Neural cell (in vitro differentiated cells): ENCODE results near the gene KCTD15. TPM values are rescaled to one million over a fixed set of nuclear protein-coding genes. Genes with fewer than 3 reads are reported as not detected.

Experiments used
- H2AFZ ChIP-seq: fragments of 200-600, 300-800 bp; sonication (generic), shearing (Covaris generic); 2 replicates; pipeline ENCODE4 v1.6.0; 2014; ENCODE audit warnings: low read depth, mild to moderate bottlenecking, antibody characterized with exemption, low read length, moderate library complexity
- H3F3A ChIP-seq: fragments of 200-600 bp; shearing (Covaris generic); 2 replicates; pipeline ENCODE4 v1.6.1; 2016; ENCODE audit warnings: mild to moderate bottlenecking, moderate library complexity, mixed read lengths, antibody characterized with exemption, low read length; ENCODE audit not compliant: insufficient read depth, poor library complexity, severe bottlenecking
- H3K27ac ChIP-seq: fragments of 200-600, 300-800 bp; sonication (generic), shearing (Covaris generic); 2 replicates; pipeline ENCODE4 v1.5.1; 2014; ENCODE audit warnings: mild to moderate bottlenecking, low read length, moderate library complexity
- H3K27me3 ChIP-seq: fragments of 300-800, 200-600 bp; sonication (generic), shearing (Covaris generic); 2 replicates; pipeline ENCODE4 v1.6.0; 2014; ENCODE audit warnings: mild to moderate bottlenecking, low read depth, low read length, moderate library complexity; ENCODE audit not compliant: insufficient read depth
- H3K36me3 ChIP-seq: fragments of 300-800, 200-600 bp; sonication (generic), shearing (Covaris generic); 2 replicates; pipeline ENCODE4 v1.5.1; 2014; ENCODE audit warnings: mild to moderate bottlenecking, antibody characterized with exemption, low read length, moderate library complexity; ENCODE audit not compliant: insufficient read depth
- H3K4me2 ChIP-seq: fragments of 300-800, 200-600 bp; sonication (generic), shearing (Covaris generic); 2 replicates; pipeline ENCODE4 v1.6.0; 2014; ENCODE audit warnings: mild to moderate bottlenecking, low read length
- H3K4me3 ChIP-seq: fragments of 300-800, 200-600 bp; sonication (generic), shearing (Covaris generic); 2 replicates; pipeline ENCODE4 v1.5.1; 2014; ENCODE audit warnings: mild to moderate bottlenecking, low read length, moderate library complexity
- H3K79me2 ChIP-seq: fragments of 200-600 bp; shearing (Covaris generic); replicated peaks from 2 replicates; pipeline ENCODE4 v1.6.0; 2014; ENCODE audit warnings: mild to moderate bottlenecking, low read length, moderate library complexity; ENCODE audit not compliant: insufficient read depth
- H3K9ac ChIP-seq: fragments of 300-800, 200-600 bp; sonication (generic), shearing (Covaris generic); 2 replicates; pipeline ENCODE4 v1.6.1; 2016; ENCODE audit warnings: mild to moderate bottlenecking, low read length, mixed read lengths
- H3K9me2 ChIP-seq: fragments of 200-600 bp; shearing (Covaris generic); 2 replicates; pipeline ENCODE4 v1.6.1; 2016; ENCODE audit warnings: mild to moderate bottlenecking, low read length, mixed read lengths; ENCODE audit not compliant: insufficient read depth
- H3K9me3 ChIP-seq: fragments of 200-600, 300-800 bp; sonication (generic), shearing (Covaris generic); 2 replicates; pipeline ENCODE4 v1.6.1; 2016; ENCODE audit warnings: mild to moderate bottlenecking, mixed run types, low read length, moderate library complexity, mixed read lengths
- H4K20me1 ChIP-seq: fragments of 200-600 bp; shearing (Covaris generic); 2 replicates; pipeline ENCODE4 v1.6.1; 2016; ENCODE audit warnings: mild to moderate bottlenecking, mixed run types; ENCODE audit not compliant: insufficient read depth
- EP300 ChIP-seq: fragments of 450-650 bp; conservative IDR thresholded peaks from 2 replicates; pipeline ENCODE4 v1.6.1; 2014; ENCODE audit warnings: antibody characterized with exemption, mild to moderate bottlenecking, moderate library complexity; ENCODE audit not compliant: poor library complexity, severe bottlenecking
- EZH2 ChIP-seq: fragments of 200-600, 300-800 bp; shearing (Covaris generic), sonication (generic); IDR thresholded peaks from 2 replicates; pipeline ENCODE4 v1.6.1; 2014; ENCODE audit warnings: antibody characterized with exemption, low read length, borderline replicate concordance, mild to moderate bottlenecking; ENCODE audit not compliant: insufficient read depth, poor library complexity, severe bottlenecking
- MXI1 ChIP-seq: fragments of 450-650 bp; conservative IDR thresholded peaks from 2 replicates; pipeline ENCODE4 v1.6.1; 2014; ENCODE audit warnings: antibody characterized with exemption, mild to moderate bottlenecking; ENCODE audit not compliant: poor library complexity, severe bottlenecking
- POLR2AphosphoS5 ChIP-seq: IDR thresholded peaks from 2 replicates; pipeline ENCODE4 v1.6.1; 2012
- RAD21 ChIP-seq: fragments of 450-650 bp; conservative IDR thresholded peaks from 2 replicates; pipeline ENCODE4 v1.6.1; 2014; ENCODE audit warnings: antibody characterized with exemption, mild to moderate bottlenecking, moderate library complexity
- SMC3 ChIP-seq: fragments of 450-650 bp; conservative IDR thresholded peaks from 2 replicates; pipeline ENCODE4 v1.6.1; 2014; ENCODE audit warnings: antibody characterized with exemption, mild to moderate bottlenecking, moderate library complexity; ENCODE audit not compliant: poor library complexity
- TAF1 ChIP-seq: IDR thresholded peaks from 2 replicates; pipeline ENCODE4 v1.6.1; 2012; ENCODE audit warnings: low read depth
- polyA plus RNA-seq: library from polyadenylated mRNA; depleted of rRNA; stranded (reverse); fragments of >200 nt; gene quantifications from 2 replicates; pipeline ENCODE4 v1.2.3, GENCODE V29; 2014
- TF ChIP-seq, protein P1 (sequence below): fragments of 450-650 bp; IDR thresholded peaks from 2 replicates; pipeline ENCODE4 v1.5.1; 2014; ENCODE audit warnings: antibody characterized with exemption, mild to moderate bottlenecking, moderate library complexity; ENCODE audit not compliant: poor library complexity, severe bottlenecking
- TF ChIP-seq, protein P2 (sequence below): IDR thresholded peaks from 2 replicates; pipeline ENCODE4 v1.6.1; 2012; ENCODE audit warnings: borderline replicate concordance

The KCTD15 gene
- polyA plus RNA-seq, 1 donor from 2014 or later = 67.9 TPM

DNA sequence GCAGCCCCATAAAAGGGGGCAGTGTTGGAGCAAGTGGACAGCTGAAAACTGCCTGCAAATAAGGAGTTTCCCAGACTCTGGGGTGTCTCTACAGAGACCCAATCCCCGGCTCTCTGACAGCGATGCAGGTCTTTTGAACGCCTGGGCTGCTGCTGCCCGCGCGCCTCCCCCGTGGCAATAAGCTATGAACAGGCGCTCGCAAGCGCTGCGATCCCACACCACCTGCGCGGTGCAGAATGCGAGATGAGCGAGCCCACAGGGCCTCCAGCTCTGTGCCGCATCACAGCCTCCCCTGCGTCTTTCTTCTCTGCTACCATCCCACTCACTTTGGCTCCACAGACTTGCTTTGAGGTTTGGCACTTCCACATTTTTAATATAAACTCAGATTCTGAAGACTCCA, 62.3 kb downstream of the KCTD15 start:
- H3K4me3 ChIP-seq = no peak overlapping the region
- no peaks in the 10 kb centered on the region for H3K9me2 ChIP-seq
- no peak overlapping the region for H2AFZ ChIP-seq
- no peak for TF ChIP-seq EZH2
- no peak for TF ChIP-seq RAD21
- no peak for TF ChIP-seq POLR2AphosphoS5
- TF ChIP-seq TAF1 = no peak
- TF ChIP-seq EP300 = no peak
- TF ChIP-seq, protein P1, sequence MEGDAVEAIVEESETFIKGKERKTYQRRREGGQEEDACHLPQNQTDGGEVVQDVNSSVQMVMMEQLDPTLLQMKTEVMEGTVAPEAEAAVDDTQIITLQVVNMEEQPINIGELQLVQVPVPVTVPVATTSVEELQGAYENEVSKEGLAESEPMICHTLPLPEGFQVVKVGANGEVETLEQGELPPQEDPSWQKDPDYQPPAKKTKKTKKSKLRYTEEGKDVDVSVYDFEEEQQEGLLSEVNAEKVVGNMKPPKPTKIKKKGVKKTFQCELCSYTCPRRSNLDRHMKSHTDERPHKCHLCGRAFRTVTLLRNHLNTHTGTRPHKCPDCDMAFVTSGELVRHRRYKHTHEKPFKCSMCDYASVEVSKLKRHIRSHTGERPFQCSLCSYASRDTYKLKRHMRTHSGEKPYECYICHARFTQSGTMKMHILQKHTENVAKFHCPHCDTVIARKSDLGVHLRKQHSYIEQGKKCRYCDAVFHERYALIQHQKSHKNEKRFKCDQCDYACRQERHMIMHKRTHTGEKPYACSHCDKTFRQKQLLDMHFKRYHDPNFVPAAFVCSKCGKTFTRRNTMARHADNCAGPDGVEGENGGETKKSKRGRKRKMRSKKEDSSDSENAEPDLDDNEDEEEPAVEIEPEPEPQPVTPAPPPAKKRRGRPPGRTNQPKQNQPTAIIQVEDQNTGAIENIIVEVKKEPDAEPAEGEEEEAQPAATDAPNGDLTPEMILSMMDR = no peak
- TF ChIP-seq SMC3 = no peak
- TF ChIP-seq, protein P2, sequence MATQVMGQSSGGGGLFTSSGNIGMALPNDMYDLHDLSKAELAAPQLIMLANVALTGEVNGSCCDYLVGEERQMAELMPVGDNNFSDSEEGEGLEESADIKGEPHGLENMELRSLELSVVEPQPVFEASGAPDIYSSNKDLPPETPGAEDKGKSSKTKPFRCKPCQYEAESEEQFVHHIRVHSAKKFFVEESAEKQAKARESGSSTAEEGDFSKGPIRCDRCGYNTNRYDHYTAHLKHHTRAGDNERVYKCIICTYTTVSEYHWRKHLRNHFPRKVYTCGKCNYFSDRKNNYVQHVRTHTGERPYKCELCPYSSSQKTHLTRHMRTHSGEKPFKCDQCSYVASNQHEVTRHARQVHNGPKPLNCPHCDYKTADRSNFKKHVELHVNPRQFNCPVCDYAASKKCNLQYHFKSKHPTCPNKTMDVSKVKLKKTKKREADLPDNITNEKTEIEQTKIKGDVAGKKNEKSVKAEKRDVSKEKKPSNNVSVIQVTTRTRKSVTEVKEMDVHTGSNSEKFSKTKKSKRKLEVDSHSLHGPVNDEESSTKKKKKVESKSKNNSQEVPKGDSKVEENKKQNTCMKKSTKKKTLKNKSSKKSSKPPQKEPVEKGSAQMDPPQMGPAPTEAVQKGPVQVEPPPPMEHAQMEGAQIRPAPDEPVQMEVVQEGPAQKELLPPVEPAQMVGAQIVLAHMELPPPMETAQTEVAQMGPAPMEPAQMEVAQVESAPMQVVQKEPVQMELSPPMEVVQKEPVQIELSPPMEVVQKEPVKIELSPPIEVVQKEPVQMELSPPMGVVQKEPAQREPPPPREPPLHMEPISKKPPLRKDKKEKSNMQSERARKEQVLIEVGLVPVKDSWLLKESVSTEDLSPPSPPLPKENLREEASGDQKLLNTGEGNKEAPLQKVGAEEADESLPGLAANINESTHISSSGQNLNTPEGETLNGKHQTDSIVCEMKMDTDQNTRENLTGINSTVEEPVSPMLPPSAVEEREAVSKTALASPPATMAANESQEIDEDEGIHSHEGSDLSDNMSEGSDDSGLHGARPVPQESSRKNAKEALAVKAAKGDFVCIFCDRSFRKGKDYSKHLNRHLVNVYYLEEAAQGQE = no peak
- no peak for TF ChIP-seq MXI1
- no peak overlapping the region for H3K9ac ChIP-seq
- H4K20me1 ChIP-seq = no peaks in the 10 kb centered on the region
- H3K27me3 ChIP-seq = no peaks in the 10 kb centered on the region
- H3K79me2 ChIP-seq = no peaks in the 10 kb centered on the region
- no peaks in the 10 kb centered on the region for H3K9me3 ChIP-seq
- no peaks in the 10 kb centered on the region for H3K36me3 ChIP-seq
- no peak overlapping the region for H3K4me2 ChIP-seq
- H3F3A ChIP-seq = no peaks in the 10 kb centered on the region
- H3K27ac ChIP-seq = no peak overlapping the region

DNA sequence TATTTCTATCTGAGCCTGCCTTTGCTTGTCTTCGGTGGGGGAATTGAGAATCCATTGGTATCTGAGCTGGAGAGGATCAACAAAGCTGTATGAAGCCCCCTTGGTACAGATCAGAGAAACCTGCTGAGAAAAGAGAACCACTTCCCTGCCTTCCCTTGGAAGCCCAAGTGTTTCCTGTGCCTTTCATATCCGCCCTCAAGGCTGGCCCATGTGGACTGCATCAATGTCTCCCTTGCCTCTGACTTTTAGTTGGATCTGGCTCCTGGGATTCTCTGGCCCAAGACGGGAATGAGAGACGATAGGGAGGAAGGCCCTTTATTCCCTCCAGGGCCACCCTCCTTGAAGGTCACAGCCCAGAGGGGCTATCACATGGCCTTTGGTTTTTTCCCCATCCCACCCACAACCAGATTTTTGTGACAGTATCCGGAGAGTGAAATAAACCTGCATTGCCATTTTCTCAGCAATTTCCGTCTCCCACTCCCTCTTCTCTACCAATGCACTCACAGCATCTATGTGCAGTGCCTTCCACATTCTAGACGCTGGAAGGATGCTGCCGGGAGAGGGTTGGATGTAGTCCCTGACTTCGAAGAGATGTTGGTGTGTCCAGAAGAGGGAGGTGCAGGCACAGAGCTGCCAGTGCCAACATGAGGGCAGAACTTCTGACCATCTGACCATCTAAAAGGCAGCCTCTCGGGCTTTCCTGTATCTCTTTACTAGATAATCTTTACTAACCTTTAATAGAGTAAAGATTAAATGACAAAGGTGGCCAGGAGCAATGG, 63.8 kb downstream of the KCTD15 start:
- Histone ChIP-seq H3K4me3 (no peak overlapping the region), H2AFZ (no peak overlapping the region), H3K27me3 (no peaks in the 10 kb centered on the region), H3K27ac (no peak overlapping the region), H4K20me1 (no peaks in the 10 kb centered on the region), H3K36me3 (no peaks in the 10 kb centered on the region), H3K9ac (no peak overlapping the region), H3F3A (no peaks in the 10 kb centered on the region), H3K79me2 (no peaks in the 10 kb centered on the region), H3K4me2 (no peak overlapping the region), H3K9me2 (no peaks in the 10 kb centered on the region), H3K9me3 (no peaks in the 10 kb centered on the region)
- no peak for TF ChIP-seq MXI1
- TF ChIP-seq TAF1 = no peak
- TF ChIP-seq, protein P2 = no peak
